WTC11 (cell line): Measurements from ENCODE around the gene LIN28B. TPM values are rescaled to one million over a fixed set of nuclear protein-coding genes. Genes with fewer than 3 reads are reported as not detected.

ENCODE experiments used
- ATAC-seq: fragments of 200-7000 bp; cut with Tn5 transposase; 2 replicates; pipeline ENCODE4 v1.10.0; 2021; ENCODE audit warnings: mild to moderate bottlenecking, moderate library complexity
- CTCF ChIA-PET: fragments of 300-600 bp; sonication (Branson Sonifier 250); formaldehyde crosslinking; loops from one replicate; lab custom pipeline; 2021; ENCODE audit warnings: antibody characterized with exemption; lab: Charles Lee
- POLR2A ChIA-PET: fragments of 350-600 bp; sonication (Branson Sonifier 250); formaldehyde crosslinking; loops from one replicate; lab custom pipeline; 2021; ENCODE audit warnings: antibody characterized with exemption; lab: Charles Lee
- DNase-seq: peaks from one replicate; pipeline ENCODE4 v3.0.0; 2021; ENCODE audit warnings: low spot score
- H3K27ac Mint-ChIP-seq: 2 replicates; pipeline ENCODE4 v1.8.0; 2021; ENCODE audit warnings: mixed read lengths
- H3K27me3 Mint-ChIP-seq: 2 replicates; pipeline ENCODE4 v1.8.0; 2021; ENCODE audit warnings: low read depth, mild to moderate bottlenecking, moderate library complexity, mixed read lengths
- H3K36me3 Mint-ChIP-seq: 2 replicates; pipeline ENCODE4 v1.8.0; 2021; ENCODE audit warnings: mixed read lengths
- H3K4me1 Mint-ChIP-seq: 2 replicates; pipeline ENCODE4 v1.8.0; 2022; ENCODE audit warnings: mixed read lengths
- H3K4me3 Mint-ChIP-seq: 2 replicates; pipeline ENCODE4 v1.8.0; 2021; ENCODE audit warnings: mild to moderate bottlenecking, moderate library complexity, mixed read lengths
- H3K9me3 Mint-ChIP-seq: 2 replicates; pipeline ENCODE4 v1.8.0; 2021; ENCODE audit warnings: mixed read lengths
- ATF3 ChIP-seq: sonication (generic); formaldehyde crosslinking; conservative IDR thresholded peaks from 2 replicates; pipeline ENCODE4 v1.8.1; 2022; ENCODE audit warnings: mild to moderate bottlenecking, missing genetic modification reagents
- ATF6 ChIP-seq: sonication (generic); formaldehyde crosslinking; IDR thresholded peaks from 2 replicates; pipeline ENCODE4 v1.8.1; 2023; ENCODE audit warnings: mild to moderate bottlenecking, missing genetic modification reagents
- CREM ChIP-seq: sonication (generic); formaldehyde crosslinking; IDR thresholded peaks from 2 replicates; pipeline ENCODE4 v1.8.1; 2022; ENCODE audit warnings: mild to moderate bottlenecking, missing genetic modification reagents, moderate library complexity
- E2F4 ChIP-seq: sonication (generic); formaldehyde crosslinking; IDR thresholded peaks from 2 replicates; pipeline ENCODE4 v1.8.1; 2022; ENCODE audit warnings: low read depth, mild to moderate bottlenecking, moderate library complexity, missing genetic modification reagents, borderline replicate concordance
- ERG ChIP-seq: fragments of 250-450 bp; sonication (Bioruptor Pico); IDR thresholded peaks from 2 replicates; pipeline ENCODE4 v1.8.0; 2021; ENCODE audit warnings: mild to moderate bottlenecking
- FOXJ3 ChIP-seq: sonication (generic); formaldehyde crosslinking; IDR thresholded peaks from 2 replicates; pipeline ENCODE4 v1.9.0; 2021; ENCODE audit warnings: missing genetic modification reagents, mild to moderate bottlenecking, borderline replicate concordance
- FOXK1 ChIP-seq: sonication (generic); formaldehyde crosslinking; IDR thresholded peaks from 2 replicates; pipeline ENCODE4 v1.8.0; 2022; ENCODE audit warnings: mild to moderate bottlenecking, moderate library complexity, missing genetic modification reagents
- FOXP4 ChIP-seq: sonication (generic); formaldehyde crosslinking; IDR thresholded peaks from 2 replicates; pipeline ENCODE4 v1.8.0; 2022; ENCODE audit warnings: mild to moderate bottlenecking, missing genetic modification reagents
- HMGXB4 ChIP-seq: sonication (generic); formaldehyde crosslinking; IDR thresholded peaks from 2 replicates; pipeline ENCODE4 v1.8.1; 2023; ENCODE audit warnings: mild to moderate bottlenecking, moderate library complexity, missing genetic modification reagents
- IRF2 ChIP-seq: sonication (generic); formaldehyde crosslinking; IDR thresholded peaks from 2 replicates; pipeline ENCODE4 v1.8.0; 2022; ENCODE audit warnings: low read depth, missing genetic modification reagents, borderline replicate concordance
- MXD4 ChIP-seq: fragments of 250-450 bp; sonication (Bioruptor Pico); IDR thresholded peaks from 2 replicates; pipeline ENCODE4 v1.8.0; 2021; ENCODE audit warnings: mild to moderate bottlenecking, moderate library complexity, borderline replicate concordance
- NFATC4 ChIP-seq: fragments of 250-450 bp; sonication (Bioruptor Pico); IDR thresholded peaks from 2 replicates; pipeline ENCODE4 v1.9.0; 2021; ENCODE audit warnings: mild to moderate bottlenecking
- NFYB ChIP-seq: sonication (generic); formaldehyde crosslinking; conservative IDR thresholded peaks from 2 replicates; pipeline ENCODE4 v1.8.0; 2022; ENCODE audit warnings: low read depth, missing genetic modification reagents
- PRRX2 ChIP-seq: fragments of 250-450 bp; sonication (Bioruptor Pico); IDR thresholded peaks from 2 replicates; pipeline ENCODE4 v1.8.0; 2021; ENCODE audit warnings: mild to moderate bottlenecking
- TP53 ChIP-seq: sonication (generic); formaldehyde crosslinking; IDR thresholded peaks from 2 replicates; pipeline ENCODE4 v1.8.1; 2023; ENCODE audit warnings: mild to moderate bottlenecking, missing genetic modification reagents
- ZBTB21 ChIP-seq: sonication (generic); formaldehyde crosslinking; IDR thresholded peaks from 2 replicates; pipeline ENCODE4 v1.8.1; 2023; ENCODE audit warnings: mild to moderate bottlenecking, missing genetic modification reagents, borderline replicate concordance
- ZMAT4 ChIP-seq: fragments of 250-450 bp; sonication (Bioruptor Pico); IDR thresholded peaks from 2 replicates; pipeline ENCODE4 v1.9.0; 2021; ENCODE audit warnings: mild to moderate bottlenecking
- ZNF512 ChIP-seq: sonication (generic); formaldehyde crosslinking; IDR thresholded peaks from 2 replicates; pipeline ENCODE4 v1.8.1; 2022; ENCODE audit warnings: missing genetic modification reagents, borderline replicate concordance
- ZNF671 ChIP-seq: fragments of 250-450 bp; sonication (Bioruptor Pico); IDR thresholded peaks from 2 replicates; pipeline ENCODE4 v1.8.0; 2021; ENCODE audit warnings: mild to moderate bottlenecking
- total RNA-seq: library from RNA; stranded (reverse); gene quantifications from 3 replicates; pipeline ENCODE4 v1.2.3, GENCODE V29; 2021

Gene LIN28B
- total RNA-seq, 1 experiment from 2014 or later: 73.4 TPM

- Mint-ChIP-seq H3K4me3 (no peak overlapping the region), H3K4me1 (peaks cover 16% of the 10 kb centered on the region), H3K9me3 (no peaks in the 10 kb centered on the region), H3K27me3 (no peaks in the 10 kb centered on the region), H3K36me3 (0 out of 2 replicates have a peak, but pooled peaks cover 2% of the 10 kb centered on the region), H3K27ac (no peak overlapping the region)
- CTCF ChIA-PET: interaction anchor here (2.0 kb wide), 1 partner anchor 156 kb away, joined by 6 read pairs; no protein-coding TSS in a partner anchor
- no peak for DNase-seq
- TF ChIP-seq ZBTB21 (CRISPR knock-in tag): no peak
- TF ChIP-seq HMGXB4 (CRISPR knock-in tag): no peak
- no peak for TF ChIP-seq E2F4
- no peak for TF ChIP-seq ATF6 (CRISPR knock-in tag)
- TF ChIP-seq CREM (CRISPR knock-in tag): no peak
- no peak for TF ChIP-seq NFYB (CRISPR knock-in tag)
- TF ChIP-seq TP53 (CRISPR knock-in tag): no peak
- TF ChIP-seq NFATC4: no peak
- TF ChIP-seq FOXJ3 (CRISPR knock-in tag): no peak
- no peak for TF ChIP-seq ERG
- TF ChIP-seq FOXK1 (CRISPR knock-in tag): no peak
- TF ChIP-seq PRRX2: no peak
- no peak for TF ChIP-seq MXD4 (CRISPR knock-in tag)
- TF ChIP-seq ZMAT4 (CRISPR knock-in tag): no peak
- no peak for TF ChIP-seq IRF2
- TF ChIP-seq ZNF671 (CRISPR knock-in tag): no peak
- TF ChIP-seq ATF3 (CRISPR knock-in tag): no peak
- no peak for TF ChIP-seq FOXP4 (CRISPR knock-in tag)
- no peak for TF ChIP-seq ZNF512 (CRISPR knock-in tag)
- POLR2A ChIA-PET: interaction anchor here (1.0 kb wide), 1 partner anchor 18 kb away, joined by 3 read pairs; no protein-coding TSS in a partner anchor
- ATAC-seq: no peak
Measured at GRCh38 chr6:104921896-104922295, 35.0 kb upstream of the LIN28B start.
